Measurements from ENCODE around the gene RGL3. TPM values are rescaled to one million over a fixed set of nuclear protein-coding genes. Genes with fewer than 3 reads are reported as not detected.

RGL3 gene
- total and polyA plus RNA-seq, 10 donors: 5.1 to 57.7 (median 23.0) TPM

GRCh38 chr19:11364296-11364904, 54.7 kb downstream of the RGL3 start:
- Histone ChIP-seq H3K4me3 (no peak overlapping the region), H3K36me3 (peaks cover 0 to 98% (median 25%) of the 10 kb centered on the region in 6 donors), H3K27ac (no peak overlapping the region), H3K4me1 (peaks cover 0 to 18% (median 5%) of the 10 kb centered on the region in 6 donors), H3K9me3 (no peaks in the 10 kb centered on the region), H3K27me3 (replicated peaks in 1 of 7) (no peaks in the 10 kb centered on the region)
- TF ChIP-seq POLR2A (IDR thresholded peaks at IDR 0.05): no peak
- TF ChIP-seq POLR2AphosphoS5 (IDR thresholded peaks at IDR 0.05): no peak
- TF ChIP-seq CTCF (IDR thresholded peaks at IDR 0.05 in 8 of 11, conservative IDR thresholded peaks at IDR 0.05 in 3 of 11): no peak
- DNase-seq: no peak
- WGBS, 5 donors: 88 to 95% (median 94%) methylated on average over 23 to 28 of the region's 28 CpGs
- intact Hi-C loops (cut with DNase I; ENCODE audit: low total_unique reads): no loop called here

DNA sequence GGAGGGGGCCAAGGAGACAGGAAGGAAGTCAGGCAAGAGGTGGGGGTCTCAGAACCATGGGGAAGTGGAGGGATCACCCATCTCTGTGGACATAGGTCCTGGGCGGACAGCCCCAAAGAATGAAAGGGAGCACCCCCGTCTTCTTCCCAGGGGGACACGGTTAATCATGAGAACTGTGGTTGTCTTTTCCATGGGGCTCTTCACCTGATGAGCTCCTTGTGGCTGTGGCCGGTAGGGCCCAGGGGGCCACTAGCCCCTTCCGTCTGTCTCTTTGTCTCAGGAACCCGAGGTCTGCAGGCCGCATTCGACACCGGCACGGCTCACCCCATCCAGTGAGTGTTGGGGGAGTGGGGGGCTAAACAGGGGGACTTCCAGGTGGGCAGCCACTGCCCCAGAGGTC, 55.2 kb downstream of the RGL3 start:
- Histone ChIP-seq H3K9me3 (no peaks in the 10 kb centered on the region), H3K4me1 (peaks cover 0 to 18% (median 5%) of the 10 kb centered on the region in 6 donors), H3K27me3 (replicated peaks in 1 of 7) (no peaks in the 10 kb centered on the region), H3K4me3 (no peak overlapping the region), H3K27ac (no peak overlapping the region), H3K36me3 (peaks cover 0 to 98% (median 24%) of the 10 kb centered on the region in 6 donors)
- TF ChIP-seq POLR2A (IDR thresholded peaks at IDR 0.05) (no peak), POLR2AphosphoS5 (IDR thresholded peaks at IDR 0.05) (no peak), CTCF (IDR thresholded peaks at IDR 0.05 in 8 of 11, conservative IDR thresholded peaks at IDR 0.05 in 3 of 11) (no peak)
- intact Hi-C loops (cut with DNase I; ENCODE audit: low total_unique reads): no loop called here
- no peak for DNase-seq
- 93 to 97% (median 95%) methylated on average over 10 of the region's 10 CpGs for WGBS, 5 donors

DNA sequence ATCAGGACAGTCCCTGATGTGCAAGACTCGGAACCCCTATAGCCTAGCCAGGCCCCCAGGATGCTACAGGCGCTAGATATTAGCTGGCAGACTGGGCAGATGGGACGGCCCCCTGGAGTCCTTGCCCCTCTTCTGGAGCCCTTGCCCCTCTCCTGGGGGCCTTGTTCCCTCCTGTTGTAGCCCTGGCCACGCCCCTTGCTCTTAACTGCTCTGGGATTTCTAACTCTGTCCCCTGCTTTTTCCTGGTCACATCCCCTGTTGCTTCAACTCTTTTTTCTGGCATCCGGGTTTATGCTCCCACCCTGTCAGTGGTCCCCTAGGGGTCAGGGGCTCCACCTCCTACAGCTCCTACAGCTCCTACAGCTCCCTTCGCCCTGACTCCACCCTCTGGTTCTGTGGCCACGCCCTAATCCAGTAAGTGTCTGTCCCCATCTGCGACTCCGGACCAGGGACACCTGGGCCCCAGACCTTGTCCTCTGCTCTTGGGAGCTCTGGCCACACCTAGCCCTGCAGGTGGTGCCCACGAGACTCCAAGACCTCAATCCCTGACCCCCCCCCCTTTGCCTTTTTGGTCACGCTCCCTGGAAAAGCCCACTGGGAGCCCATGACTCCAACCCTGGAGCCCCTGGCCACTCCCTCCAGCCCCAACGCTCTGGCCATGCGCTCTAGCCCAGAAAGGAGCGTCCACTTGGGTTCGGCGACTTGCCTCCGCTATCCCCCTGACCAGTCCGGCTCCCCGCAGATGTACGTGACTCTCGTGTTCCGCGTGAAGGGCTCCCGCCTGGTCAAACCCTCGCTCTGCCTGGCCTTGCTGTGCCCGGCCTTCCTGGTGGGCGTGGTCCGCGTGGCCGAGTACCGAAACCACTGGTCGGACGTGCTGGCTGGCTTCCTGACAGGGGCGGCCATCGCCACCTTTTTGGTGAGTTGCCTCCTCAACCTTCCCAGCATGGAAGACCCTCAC, 57.1 kb downstream of the RGL3 start:
- 72 to 84% (median 81%) methylated on average over 35 of the region's 35 CpGs for WGBS, 5 donors
- H3K4me3 ChIP-seq: no peak overlapping the region
- TF ChIP-seq CTCF (IDR thresholded peaks at IDR 0.05 in 8 of 11, conservative IDR thresholded peaks at IDR 0.05 in 3 of 11): no peak
- TF ChIP-seq POLR2AphosphoS5 (IDR thresholded peaks at IDR 0.05): peak in 2 of 3 donors; percentile 43 to 49
- TF ChIP-seq POLR2A (IDR thresholded peaks at IDR 0.05): no peak
- peak overlapping the region in 2 of 8 donors; percentile 11 to 46 for H3K27ac ChIP-seq
- H3K36me3 ChIP-seq: peaks cover 0 to 92% (median 21%) of the 10 kb centered on the region in 6 donors
- peak; percentile 82 for DNase-seq
- intact Hi-C loops (cut with DNase I; ENCODE audit: low total_unique reads): no loop called here
- H3K9me3 ChIP-seq: no peaks in the 10 kb centered on the region
- H3K27me3 ChIP-seq (replicated peaks in 1 of 7): no peaks in the 10 kb centered on the region
- peaks cover 0 to 27% (median 5%) of the 10 kb centered on the region in 6 donors for H3K4me1 ChIP-seq
